ENCODE results near the gene SNX24.

SNX24 gene

GRCh38 chr5:123007182-123007581 is 161.8 kb downstream of the SNX24 start:
- TF ChIP-seq SPI1 (IDR thresholded peaks at IDR 0.05; ENCODE audit: borderline replicate concordance, low read depth) (no peak), GABPA (IDR thresholded peaks at IDR 0.05; ENCODE audit: low read depth) (no peak), CTCF (IDR thresholded peaks at IDR 0.05; ENCODE audit: insufficient read depth, low read length) (no peak), POLR2AphosphoS5 (IDR thresholded peaks at IDR 0.05; ENCODE audit: low read depth) (no peak)
- TF ChIP-seq, protein P1, sequence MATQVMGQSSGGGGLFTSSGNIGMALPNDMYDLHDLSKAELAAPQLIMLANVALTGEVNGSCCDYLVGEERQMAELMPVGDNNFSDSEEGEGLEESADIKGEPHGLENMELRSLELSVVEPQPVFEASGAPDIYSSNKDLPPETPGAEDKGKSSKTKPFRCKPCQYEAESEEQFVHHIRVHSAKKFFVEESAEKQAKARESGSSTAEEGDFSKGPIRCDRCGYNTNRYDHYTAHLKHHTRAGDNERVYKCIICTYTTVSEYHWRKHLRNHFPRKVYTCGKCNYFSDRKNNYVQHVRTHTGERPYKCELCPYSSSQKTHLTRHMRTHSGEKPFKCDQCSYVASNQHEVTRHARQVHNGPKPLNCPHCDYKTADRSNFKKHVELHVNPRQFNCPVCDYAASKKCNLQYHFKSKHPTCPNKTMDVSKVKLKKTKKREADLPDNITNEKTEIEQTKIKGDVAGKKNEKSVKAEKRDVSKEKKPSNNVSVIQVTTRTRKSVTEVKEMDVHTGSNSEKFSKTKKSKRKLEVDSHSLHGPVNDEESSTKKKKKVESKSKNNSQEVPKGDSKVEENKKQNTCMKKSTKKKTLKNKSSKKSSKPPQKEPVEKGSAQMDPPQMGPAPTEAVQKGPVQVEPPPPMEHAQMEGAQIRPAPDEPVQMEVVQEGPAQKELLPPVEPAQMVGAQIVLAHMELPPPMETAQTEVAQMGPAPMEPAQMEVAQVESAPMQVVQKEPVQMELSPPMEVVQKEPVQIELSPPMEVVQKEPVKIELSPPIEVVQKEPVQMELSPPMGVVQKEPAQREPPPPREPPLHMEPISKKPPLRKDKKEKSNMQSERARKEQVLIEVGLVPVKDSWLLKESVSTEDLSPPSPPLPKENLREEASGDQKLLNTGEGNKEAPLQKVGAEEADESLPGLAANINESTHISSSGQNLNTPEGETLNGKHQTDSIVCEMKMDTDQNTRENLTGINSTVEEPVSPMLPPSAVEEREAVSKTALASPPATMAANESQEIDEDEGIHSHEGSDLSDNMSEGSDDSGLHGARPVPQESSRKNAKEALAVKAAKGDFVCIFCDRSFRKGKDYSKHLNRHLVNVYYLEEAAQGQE (IDR thresholded peaks at IDR 0.05; ENCODE audit: insufficient replicate concordance, low read depth), result no peak
- no peak overlapping the region for H3K4me3 ChIP-seq (replicated peaks; ENCODE audit: insufficient read depth, low read length)
- no peak overlapping the region for H3K27ac ChIP-seq (replicated peaks)
- DNase-seq (ENCODE audit: low read depth in 1 of 2, low spot score in 1 of 2), result no peak
- H3K27me3 ChIP-seq (ENCODE audit: insufficient read depth, poor library complexity, severe bottlenecking), result no peaks in the 10 kb centered on the region

DNA sequence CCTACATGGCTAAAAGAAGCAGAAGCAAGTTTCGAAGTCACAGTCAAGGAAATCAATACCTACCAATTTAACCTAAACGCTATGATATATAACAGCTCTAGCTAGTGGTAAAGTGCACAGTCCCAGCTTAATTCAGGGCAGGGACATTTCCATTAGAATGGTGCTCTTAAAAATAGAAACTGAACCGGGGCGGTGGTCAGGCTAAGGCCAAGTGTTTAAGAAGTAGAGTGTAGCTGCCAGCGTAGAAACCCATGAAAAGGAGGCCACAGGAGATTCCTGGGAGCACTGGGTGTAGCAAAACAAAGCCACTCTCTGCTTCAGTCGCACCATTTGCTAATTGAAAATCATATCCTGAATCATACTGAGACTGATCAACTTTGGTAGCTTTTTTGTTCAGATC is 162.3 kb downstream of the SNX24 start:
- no peak overlapping the region for H3K4me3 ChIP-seq (replicated peaks; ENCODE audit: insufficient read depth, low read length)
- DNase-seq (ENCODE audit: low read depth in 1 of 2, low spot score in 1 of 2), result no peak
- TF ChIP-seq SPI1 (IDR thresholded peaks at IDR 0.05; ENCODE audit: borderline replicate concordance, low read depth) (no peak), POLR2AphosphoS5 (IDR thresholded peaks at IDR 0.05; ENCODE audit: low read depth) (no peak), GABPA (IDR thresholded peaks at IDR 0.05; ENCODE audit: low read depth) (no peak), CTCF (IDR thresholded peaks at IDR 0.05; ENCODE audit: insufficient read depth, low read length) (no peak)
- TF ChIP-seq, protein P1 (IDR thresholded peaks at IDR 0.05; ENCODE audit: insufficient replicate concordance, low read depth), result no peak
- H3K27ac ChIP-seq (replicated peaks), result no peak overlapping the region
- no peaks in the 10 kb centered on the region for H3K27me3 ChIP-seq (ENCODE audit: insufficient read depth, poor library complexity, severe bottlenecking)

DNA sequence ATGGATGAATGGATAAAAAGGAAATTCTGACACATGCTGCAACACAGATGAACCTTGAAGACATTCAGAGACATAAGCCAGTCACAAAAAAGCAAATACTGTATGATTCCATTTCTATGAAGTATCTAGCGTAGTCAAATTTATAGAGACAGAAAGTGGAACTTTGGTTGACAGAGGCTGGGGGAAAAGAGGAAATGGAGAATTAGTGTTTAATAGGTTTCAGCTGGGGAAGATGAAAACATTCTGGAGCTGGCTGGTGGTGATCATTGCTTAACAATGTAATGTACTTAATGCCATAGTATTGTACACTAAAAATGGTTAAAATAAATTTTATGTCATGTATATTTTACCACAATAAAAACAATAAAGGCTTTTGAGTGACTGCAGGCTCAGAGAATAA is 166.9 kb downstream of the SNX24 start:
- TF ChIP-seq, protein P1 (IDR thresholded peaks at IDR 0.05; ENCODE audit: insufficient replicate concordance, low read depth), result no peak
- TF ChIP-seq CTCF (IDR thresholded peaks at IDR 0.05; ENCODE audit: insufficient read depth, low read length), result no peak
- no peak for TF ChIP-seq GABPA (IDR thresholded peaks at IDR 0.05; ENCODE audit: low read depth)
- TF ChIP-seq SPI1 (IDR thresholded peaks at IDR 0.05; ENCODE audit: borderline replicate concordance, low read depth), result no peak
- no peak for TF ChIP-seq POLR2AphosphoS5 (IDR thresholded peaks at IDR 0.05; ENCODE audit: low read depth)
- H3K27me3 ChIP-seq (ENCODE audit: insufficient read depth, poor library complexity, severe bottlenecking), result no peaks in the 10 kb centered on the region
- no peak overlapping the region for H3K27ac ChIP-seq (replicated peaks)
- DNase-seq (ENCODE audit: low read depth in 1 of 2, low spot score in 1 of 2), result no peak
- H3K4me3 ChIP-seq (replicated peaks; ENCODE audit: insufficient read depth, low read length), result no peak overlapping the region

Data from HL-60 (cell line).